IMR-90 (cell line): ENCODE data around the gene TTLL9. TPM values are rescaled to one million over a fixed set of nuclear protein-coding genes. Genes with fewer than 3 reads are reported as not detected.
"Not testable (repeated sequence)": the region's sequence is repeated elsewhere in the genome, so short reads cannot be mapped to it uniquely, and the experiment has no call there.

Experiments used
- ATAC-seq: fragments of 200-7000 bp; cut with Tn5 transposase; 2 replicates; pipeline ENCODE4 v1.9.1; 2020; ENCODE audit warnings: low read depth, mild to moderate bottlenecking, moderate library complexity
- BruUV-seq: library from RNA; stranded (reverse); fragments of 400-500 nt; replicated peaks from 2 replicates; lab custom pipeline; 2021; lab: Mats Ljungman, UMichigan
- CTCF ChIA-PET: fragments of 300-600 bp; formaldehyde crosslinking; extraction: SDS; loops from one replicate; lab custom pipeline; 2021; ENCODE audit warnings: antibody characterized with exemption; lab: Yijun Ruan, JAX
- POLR2A ChIA-PET: fragments of 300-600 bp; sonication (Branson Sonifier 250); formaldehyde crosslinking; loops from one replicate; lab custom pipeline; 2022; ENCODE audit warnings: antibody characterized with exemption; ENCODE audit not compliant: unreplicated experiment; lab: Charles Lee
- DNase-seq: peaks from one replicate; pipeline ENCODE4 v3.0.0; 2013
- H2AFZ ChIP-seq: replicated peaks from 2 replicates; pipeline ENCODE3; 2013; ENCODE audit warnings: low read length, mild to moderate bottlenecking; ENCODE audit not compliant: poor library complexity
- H2AK5ac ChIP-seq: 2 replicates; pipeline ENCODE4 v1.6.1; 2013; ENCODE audit warnings: low read depth, low read length, inconsistent platforms
- H2AK9ac ChIP-seq: replicated peaks from 2 replicates; pipeline ENCODE3; 2013; ENCODE audit warnings: mild to moderate bottlenecking, low read depth, low read length, moderate library complexity; ENCODE audit not compliant: poor library complexity
- H2BK120ac ChIP-seq: 2 replicates; pipeline ENCODE4 v1.6.1; 2013; ENCODE audit warnings: low read depth, low read length, inconsistent platforms
- H2BK15ac ChIP-seq: 3 replicates; pipeline ENCODE4 v1.6.1; 2013; ENCODE audit warnings: low read depth, low read length, inconsistent platforms
- H2BK20ac ChIP-seq: 2 replicates; pipeline ENCODE4 v1.6.1; 2013; ENCODE audit warnings: low read depth, mild to moderate bottlenecking, inconsistent platforms, low read length, moderate library complexity
- H2BK5ac ChIP-seq: 2 replicates; pipeline ENCODE4 v1.6.1; 2013; ENCODE audit warnings: mild to moderate bottlenecking, low read depth, low read length, inconsistent platforms; ENCODE audit not compliant: poor library complexity, severe bottlenecking
- H3K14ac ChIP-seq: replicated peaks from 2 replicates; pipeline ENCODE4 v1.6.1; 2013; ENCODE audit warnings: low read depth, low read length, inconsistent platforms
- H3K18ac ChIP-seq: 2 replicates; pipeline ENCODE4 v1.6.1; 2013; ENCODE audit warnings: low read depth, low read length, control low read depth
- H3K23ac ChIP-seq: 2 replicates; pipeline ENCODE4 v1.6.1; 2013; ENCODE audit warnings: low read depth, low read length, inconsistent platforms
- H3K27ac ChIP-seq: 2 replicates; pipeline ENCODE4 v1.5.1; 2013; ENCODE audit warnings: mild to moderate bottlenecking, control low read depth, low read length; ENCODE audit not compliant: insufficient read depth
- H3K27me3 ChIP-seq: 2 replicates; pipeline ENCODE4 v1.6.1; 2013; ENCODE audit warnings: low read length; ENCODE audit not compliant: control insufficient read depth, insufficient read depth
- H3K36me3 ChIP-seq: 2 replicates; pipeline ENCODE4 v1.6.1; 2013; ENCODE audit warnings: low read length, mixed read lengths; ENCODE audit not compliant: control insufficient read depth, insufficient read depth
- H3K4ac ChIP-seq: 2 replicates; pipeline ENCODE4 v1.6.1; 2013; ENCODE audit warnings: low read depth, low read length, inconsistent platforms
- H3K4me1 ChIP-seq: 2 replicates; pipeline ENCODE4 v1.6.1; 2013; ENCODE audit warnings: low read length, mixed read lengths; ENCODE audit not compliant: control insufficient read depth, insufficient read depth
- H3K4me2 ChIP-seq: 2 replicates; pipeline ENCODE4 v1.6.1; 2013; ENCODE audit warnings: low read depth, mild to moderate bottlenecking, control low read depth, low read length, moderate library complexity
- H3K4me3 ChIP-seq: 2 replicates; pipeline ENCODE4 v1.5.1; 2013; ENCODE audit warnings: low read depth, mild to moderate bottlenecking, control low read depth, low read length, moderate library complexity; ENCODE audit not compliant: insufficient read depth
- H3K56ac ChIP-seq: 2 replicates; pipeline ENCODE4 v1.6.1; 2013; ENCODE audit warnings: low read length, inconsistent platforms; ENCODE audit not compliant: insufficient read depth; ENCODE audit errors: extremely low read depth
- H3K79me1 ChIP-seq, 2 experiments: 2 replicates each; pipeline ENCODE4 v1.6.1; 2013; ENCODE audit warnings: low read length in 2 of 2, inconsistent platforms in 1 of 2, low read depth in 1 of 2
- H3K9ac ChIP-seq: 2 replicates; pipeline ENCODE4 v1.6.1; 2013; ENCODE audit warnings: low read depth, low read length, control low read depth
- H3K9me1 ChIP-seq: 2 replicates; pipeline ENCODE4 v1.6.1; 2013; ENCODE audit warnings: low read length, inconsistent platforms; ENCODE audit not compliant: insufficient read depth
- H3K9me3 ChIP-seq: 2 replicates; pipeline ENCODE4 v1.6.1; 2013; ENCODE audit warnings: low read length; ENCODE audit not compliant: control insufficient read depth, insufficient read depth
- H4K20me1 ChIP-seq: 2 replicates; pipeline ENCODE4 v1.6.1; 2013; ENCODE audit warnings: low read length, inconsistent platforms; ENCODE audit not compliant: insufficient read depth
- H4K5ac ChIP-seq: 2 replicates; pipeline ENCODE4 v1.6.1; 2013; ENCODE audit warnings: mild to moderate bottlenecking, low read depth, low read length, control low read depth
- H4K8ac ChIP-seq, 2 experiments: 2 replicates each; pipeline ENCODE4 v1.6.1; 2013; ENCODE audit warnings: low read depth in 2 of 2, low read length in 2 of 2, control low read depth in 1 of 2, inconsistent platforms in 1 of 2
- H4K91ac ChIP-seq: 2 replicates; pipeline ENCODE4 v1.6.1; 2013; ENCODE audit warnings: low read depth, low read length, inconsistent platforms; ENCODE audit not compliant: insufficient read depth
- CHD1 ChIP-seq: IDR thresholded peaks from 2 replicates; pipeline ENCODE4 v1.6.1; 2012; ENCODE audit warnings: low read depth, low read length, improper control_type of control experiment
- MAFK ChIP-seq: IDR thresholded peaks from 2 replicates; pipeline ENCODE4 v1.6.1; 2012; ENCODE audit warnings: low read depth, low read length, improper control_type of control experiment
- MAZ ChIP-seq: IDR thresholded peaks from 2 replicates; pipeline ENCODE4 v1.6.1; 2012; ENCODE audit warnings: low read depth, mild to moderate bottlenecking, low read length, improper control_type of control experiment, moderate library complexity, borderline replicate concordance
- MXI1 ChIP-seq: IDR thresholded peaks from 2 replicates; pipeline ENCODE4 v1.6.1; 2012; ENCODE audit warnings: low read depth, mild to moderate bottlenecking, low read length, moderate library complexity, borderline replicate concordance
- RAD21 ChIP-seq: IDR thresholded peaks from 2 replicates; pipeline ENCODE4 v1.6.1; 2012; ENCODE audit warnings: low read length, improper control_type of control experiment
- WGBS, 2 experiments: methylation state at CpG; one replicate each; pipeline versions ENCODE4 v1.1.5 to v1.1.7; 2013; ENCODE audit warnings: missing lambda C conversion rate in 2 of 2; ENCODE audit not compliant: insufficient read length in 1 of 2; ENCODE audit errors: extremely low coverage in 2 of 2; 5-methylcytosine and 5-hydroxymethylcytosine counted together
- dilution Hi-C: fragments of 300-500 bp; cut with HindIII; formaldehyde crosslinking; loops from one replicate; pipeline ENCODE4 v1.14.3; 2018; ENCODE audit warnings: low sequenced_read_pairs; ENCODE audit not compliant: unreplicated experiment
- in situ Hi-C: fragments of 300-500 bp; cut with MboI; formaldehyde crosslinking; loops from 3 replicates; pipeline ENCODE4 v1.14.3; 2019; ENCODE audit warnings: low sequenced_read_pairs, inconsistent platforms, mixed read lengths
- intact Hi-C: fragments of 100-400 bp; cut with micrococcal nuclease; formaldehyde crosslinking; loops from 2 replicates; pipeline ENCODE4 v1.10.0; 2022
- polyA plus RNA-seq, 3 experiments: library from polyadenylated mRNA; depleted of rRNA; stranded (reverse); fragments of >200 nt; gene quantifications; 2 replicates each; pipeline ENCODE4 v1.2.3, GENCODE V29; 2012; ENCODE audit warnings: low replicate concordance in 1 of 3
- total RNA-seq: library from RNA; depleted of rRNA; stranded (reverse); fragments of >200 nt; gene quantifications from 2 replicates; pipeline ENCODE4 v1.2.3, GENCODE V29; 2012
- TF ChIP-seq, protein P1 (sequence below): fragments of 150-350 bp; IDR thresholded peaks from 2 replicates; pipeline ENCODE4 v1.6.1; 2017; ENCODE audit warnings: mild to moderate bottlenecking, antibody characterized with exemption, low read length, low read depth
- TF ChIP-seq, protein P2 (sequence below): fragments of 150-350 bp; IDR thresholded peaks from 2 replicates; pipeline ENCODE4 v1.6.1; 2016; ENCODE audit warnings: low read depth, mild to moderate bottlenecking, low read length, moderate library complexity, borderline replicate concordance

Gene TTLL9
- total and polyA plus RNA-seq, 2 of the 4 experiments (the other 2 are of a cell fraction): not detected

DNA sequence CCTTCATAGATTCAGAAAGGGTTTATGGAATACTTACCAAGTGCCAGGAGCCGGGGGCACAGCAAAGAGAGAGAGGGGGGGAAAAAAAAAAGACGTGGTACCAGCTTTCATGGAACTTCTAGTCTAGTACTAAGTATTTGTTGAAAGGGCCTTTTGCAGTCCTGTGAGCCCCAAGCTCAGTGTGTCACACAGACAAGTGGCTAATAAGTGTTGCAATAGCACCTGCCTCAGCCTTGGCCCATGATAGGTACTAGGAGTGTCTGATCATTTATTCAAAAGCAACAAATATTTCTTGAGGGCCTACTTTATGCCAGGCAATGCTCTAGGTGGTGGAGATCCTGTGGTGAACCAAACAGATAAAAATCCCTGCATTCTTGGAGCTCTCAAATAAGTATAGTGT, 43.4 kb upstream of the TTLL9 start:
- dilution Hi-C loops: no loop called here
- Histone ChIP-seq H3K23ac (no peak overlapping the region), H3K9me3 (no peaks in the 10 kb centered on the region), H3K4ac (no peak overlapping the region), H2BK15ac (no peak overlapping the region), H3K27ac (no peak overlapping the region), H3K9ac (no peak overlapping the region), H4K8ac (no peak overlapping the region), H3K4me1 (no peaks in the 10 kb centered on the region), H3K18ac (no peak overlapping the region), H3K56ac (no peak overlapping the region), H3K79me1 (no peaks in the 10 kb centered on the region; a peak in 1 of 4 replicates), H3K9me1 (0 out of 2 replicates have a peak, but pooled peaks cover 3% of the 10 kb centered on the region), H3K14ac (no peak overlapping the region), H3K4me3 (no peak overlapping the region), H3K27me3 (peaks cover 5% of the 10 kb centered on the region), H4K5ac (no peak overlapping the region), H3K36me3 (no peaks in the 10 kb centered on the region), H3K4me2 (no peak overlapping the region), H4K20me1 (no peaks in the 10 kb centered on the region), H2AFZ (no peak overlapping the region), H2AK9ac (no peak overlapping the region), H4K91ac (no peak overlapping the region), H2BK5ac (no peak overlapping the region), H2BK120ac (no peak overlapping the region), H2BK20ac (no peak overlapping the region), H2AK5ac (no peak overlapping the region)
- BruUV-seq: no TSS peak
- no peak for DNase-seq
- TF ChIP-seq MAFK (no peak), CHD1 (no peak), MXI1 (no peak), MAZ (no peak), RAD21 (no peak)
- TF ChIP-seq, protein P1, sequence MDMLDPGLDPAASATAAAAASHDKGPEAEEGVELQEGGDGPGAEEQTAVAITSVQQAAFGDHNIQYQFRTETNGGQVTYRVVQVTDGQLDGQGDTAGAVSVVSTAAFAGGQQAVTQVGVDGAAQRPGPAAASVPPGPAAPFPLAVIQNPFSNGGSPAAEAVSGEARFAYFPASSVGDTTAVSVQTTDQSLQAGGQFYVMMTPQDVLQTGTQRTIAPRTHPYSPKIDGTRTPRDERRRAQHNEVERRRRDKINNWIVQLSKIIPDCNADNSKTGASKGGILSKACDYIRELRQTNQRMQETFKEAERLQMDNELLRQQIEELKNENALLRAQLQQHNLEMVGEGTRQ: no peak
- TF ChIP-seq, protein P2, sequence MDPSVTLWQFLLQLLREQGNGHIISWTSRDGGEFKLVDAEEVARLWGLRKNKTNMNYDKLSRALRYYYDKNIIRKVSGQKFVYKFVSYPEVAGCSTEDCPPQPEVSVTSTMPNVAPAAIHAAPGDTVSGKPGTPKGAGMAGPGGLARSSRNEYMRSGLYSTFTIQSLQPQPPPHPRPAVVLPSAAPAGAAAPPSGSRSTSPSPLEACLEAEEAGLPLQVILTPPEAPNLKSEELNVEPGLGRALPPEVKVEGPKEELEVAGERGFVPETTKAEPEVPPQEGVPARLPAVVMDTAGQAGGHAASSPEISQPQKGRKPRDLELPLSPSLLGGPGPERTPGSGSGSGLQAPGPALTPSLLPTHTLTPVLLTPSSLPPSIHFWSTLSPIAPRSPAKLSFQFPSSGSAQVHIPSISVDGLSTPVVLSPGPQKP: no peak
- ATAC-seq: no peak
- CTCF ChIA-PET: no interaction called here
- in situ Hi-C loops: loop anchor here (10.0 to 25.0 kb wide), 3 partner anchors 128 to 835 kb away; partner anchors contain the start of genes C20orf203 and PDRG1
- intact Hi-C loops: no loop called here
- WGBS, 2 experiments: 60% methylated on average over 1 of the region's 2 CpGs; no CpG with 5 or more reads in 1 of the 2 experiments
- POLR2A ChIA-PET: no interaction called here

DNA sequence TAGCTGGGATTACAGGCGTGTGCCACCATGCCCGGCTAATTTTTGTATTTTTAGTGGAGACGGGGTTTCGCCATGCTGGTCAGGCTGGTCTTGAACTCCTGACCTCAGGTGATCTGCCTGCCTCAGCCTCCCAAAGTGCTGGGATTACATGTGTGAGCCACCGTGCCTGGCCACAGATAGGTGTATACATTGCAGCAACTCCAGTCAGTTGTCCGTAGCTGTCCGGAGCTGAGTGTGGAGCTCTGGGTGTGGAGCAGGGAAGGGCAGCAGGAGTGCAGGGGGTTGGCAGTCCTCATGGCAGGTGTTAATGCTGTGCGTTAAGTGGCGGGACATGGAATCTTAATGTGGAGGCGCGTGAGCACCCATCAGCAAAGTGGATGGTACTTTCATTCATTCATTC, 42.4 kb upstream of the TTLL9 start:
- H3K27me3 ChIP-seq, H2BK15ac ChIP-seq, ATAC-seq, H3K4me2 ChIP-seq, H2AK5ac ChIP-seq, H3K36me3 ChIP-seq, intact Hi-C loops, H3K9me3 ChIP-seq, H3K56ac ChIP-seq, H3K9me1 ChIP-seq, H3K79me1 ChIP-seq, DNase-seq, CTCF ChIA-PET, dilution Hi-C loops, H4K91ac ChIP-seq, H4K20me1 ChIP-seq, POLR2A ChIA-PET, H3K14ac ChIP-seq, H3K4me1 ChIP-seq, H3K4me3 ChIP-seq, BruUV-seq, H4K5ac ChIP-seq, H2AK9ac ChIP-seq, H3K18ac ChIP-seq, H3K23ac ChIP-seq, H4K8ac ChIP-seq, H3K9ac ChIP-seq, H2AFZ ChIP-seq, H3K27ac ChIP-seq, H3K4ac ChIP-seq, H2BK20ac ChIP-seq, H2BK5ac ChIP-seq, H2BK120ac ChIP-seq: not testable (repeated sequence)
- in situ Hi-C loops: loop anchor here (10.0 to 25.0 kb wide), 3 partner anchors 127 to 834 kb away; partner anchors contain the start of genes C20orf203 and PDRG1
- 90% methylated on average over 5 of the region's 11 CpGs; no CpG with 5 or more reads in 1 of the 2 experiments for WGBS, 2 experiments
